Prostate gland (tissue), 2 donors: ENCODE results near the gene CD164.

Experiments used
- POLR2A ChIP-seq: fragments of 450-650 bp; IDR thresholded peaks from one replicate; pipeline ENCODE4 v1.6.1; 2016; ENCODE audit warnings: antibody characterized with exemption, mild to moderate bottlenecking
- POLR2AphosphoS5 ChIP-seq: sonication (generic); formaldehyde crosslinking; IDR thresholded peaks from one replicate; pipeline ENCODE4 v1.6.1; 2017; ENCODE audit warnings: antibody characterized with exemption
- TF ChIP-seq, protein P1 (sequence below), 4 experiments: fragments of 200-600 bp in 2 of 4; fragments of 450-650 bp in 2 of 4; sonication (generic) in 2 of 4; IDR thresholded peaks; 1 replicate in 3 of 4; 2 replicates in 1 of 4; pipeline ENCODE4 v1.5.1; 2016 to 2019; ENCODE audit warnings: antibody characterized with exemption in 4 of 4, mild to moderate bottlenecking in 2 of 4, moderate library complexity in 2 of 4

DNA sequence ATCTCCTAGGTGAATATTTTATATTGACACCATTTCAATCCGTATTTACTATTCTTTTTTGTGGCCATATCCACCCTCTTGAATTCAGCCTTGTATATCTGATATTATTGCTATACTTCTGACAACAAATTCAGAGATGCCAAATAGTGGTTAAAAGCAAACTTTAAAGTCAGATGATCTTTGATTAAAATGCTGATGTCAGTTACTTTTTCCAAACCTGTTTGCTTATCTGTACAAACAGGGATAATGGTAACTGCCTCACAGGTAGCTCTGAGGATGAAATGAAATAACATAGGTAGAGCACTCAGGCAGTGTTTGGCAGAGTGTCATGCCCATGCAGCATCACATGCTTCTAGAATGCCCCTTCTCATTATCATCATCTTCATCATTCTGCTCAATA is 38.9 kb upstream of the CD164 start:
- TF ChIP-seq, protein P1, sequence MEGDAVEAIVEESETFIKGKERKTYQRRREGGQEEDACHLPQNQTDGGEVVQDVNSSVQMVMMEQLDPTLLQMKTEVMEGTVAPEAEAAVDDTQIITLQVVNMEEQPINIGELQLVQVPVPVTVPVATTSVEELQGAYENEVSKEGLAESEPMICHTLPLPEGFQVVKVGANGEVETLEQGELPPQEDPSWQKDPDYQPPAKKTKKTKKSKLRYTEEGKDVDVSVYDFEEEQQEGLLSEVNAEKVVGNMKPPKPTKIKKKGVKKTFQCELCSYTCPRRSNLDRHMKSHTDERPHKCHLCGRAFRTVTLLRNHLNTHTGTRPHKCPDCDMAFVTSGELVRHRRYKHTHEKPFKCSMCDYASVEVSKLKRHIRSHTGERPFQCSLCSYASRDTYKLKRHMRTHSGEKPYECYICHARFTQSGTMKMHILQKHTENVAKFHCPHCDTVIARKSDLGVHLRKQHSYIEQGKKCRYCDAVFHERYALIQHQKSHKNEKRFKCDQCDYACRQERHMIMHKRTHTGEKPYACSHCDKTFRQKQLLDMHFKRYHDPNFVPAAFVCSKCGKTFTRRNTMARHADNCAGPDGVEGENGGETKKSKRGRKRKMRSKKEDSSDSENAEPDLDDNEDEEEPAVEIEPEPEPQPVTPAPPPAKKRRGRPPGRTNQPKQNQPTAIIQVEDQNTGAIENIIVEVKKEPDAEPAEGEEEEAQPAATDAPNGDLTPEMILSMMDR (IDR thresholded peaks at IDR 0.05), result no peak
- TF ChIP-seq POLR2AphosphoS5, result no peak
- no peak for TF ChIP-seq POLR2A
